HFF-Myc (cell line): ENCODE data around the gene MMP24OS.

Experiments used
- DNase-seq: peaks from one replicate; pipeline ENCODE4 v3.0.0-alpha.2; 2011; ENCODE audit warnings: low read depth; ENCODE audit errors: extremely low read depth
- H3K4me3 ChIP-seq: replicated peaks from 2 replicates; pipeline ENCODE4 v1.5.1; 2011; ENCODE audit warnings: low read depth, mild to moderate bottlenecking, control low read depth, low read length
- CTCF ChIP-seq: IDR thresholded peaks from 2 replicates; pipeline ENCODE4 v1.5.1; 2012; ENCODE audit warnings: mild to moderate bottlenecking, low read depth, low read length, control low read depth; ENCODE audit errors: missing control alignments

MMP24OS gene

GRCh38 chr20:35279533-35280174 is 1.7 kb upstream of the MMP24OS start:
- no peak overlapping the region for H3K4me3 ChIP-seq
- TF ChIP-seq CTCF = no peak
- DNase-seq = no peak

GRCh38 chr20:35279040-35279439 is 1.1 kb upstream of the MMP24OS start:
- TF ChIP-seq CTCF = no peak
- H3K4me3 ChIP-seq = no peak overlapping the region
- DNase-seq = no peak

GRCh38 chr20:35277127-35277526 is 795 bp downstream of the MMP24OS start:
- peak overlapping the region; percentile 69 for H3K4me3 ChIP-seq
- TF ChIP-seq CTCF = no peak
- DNase-seq = no peak

- no peak for TF ChIP-seq CTCF
- H3K4me3 ChIP-seq = peak overlapping the region; percentile 69
- DNase-seq = no peak
Measured at GRCh38 chr20:35276408-35276807, 1.5 kb downstream of the MMP24OS start.

- no peak overlapping the region for H3K4me3 ChIP-seq
- DNase-seq = no peak
- no peak for TF ChIP-seq CTCF
Measured at GRCh38 chr20:35275741-35276251, 2.1 kb downstream of the MMP24OS start.

- no peak overlapping the region for H3K4me3 ChIP-seq
Measured at GRCh38 chr20:35274172-35275092, 3.5 kb downstream of the MMP24OS start.

More at GRCh38 chr20:35274172-35275092, 3.5 kb downstream of the MMP24OS start:
- no peak for TF ChIP-seq CTCF
- DNase-seq = no peak
